K562 (cell line): ENCODE data around the gene EIF1AY. TPM values are rescaled to one million over a fixed set of nuclear protein-coding genes. Genes with fewer than 3 reads are reported as not detected.

Experiments used
- ATAC-seq: fragments of 200-7000 bp; cut with Tn5 transposase; 3 replicates; pipeline ENCODE4 v1.9.1; 2020; ENCODE audit warnings: moderate library complexity
- BruUV-seq: library from RNA; stranded (reverse); fragments of 400-500 nt; replicated peaks from 2 replicates; lab custom pipeline; 2021; lab: Mats Ljungman, UMichigan
- CTCF ChIA-PET: fragments of 300-600 bp; formaldehyde crosslinking; extraction: SDS; loops from one replicate; lab custom pipeline; 2021; ENCODE audit warnings: low intra/inter-chr PET ratio; lab: Yijun Ruan, JAX
- POLR2A ChIA-PET: fragments of 300-600, 350-650 bp; sonication (Branson Sonifier 250); formaldehyde crosslinking; extraction: SDS; loops from one replicate; lab custom pipeline; 2021; ENCODE audit warnings: antibody characterized with exemption, inconsistent platforms; lab: Yijun Ruan, JAX
- DNase-seq, 4 experiments: peaks; one replicate each; pipeline versions ENCODE4 v3.0.0 to v3.0.0-alpha.2; 2011 to 2018; ENCODE audit warnings: low spot score in 3 of 4, mixed read lengths in 3 of 4; ENCODE audit errors: extremely low read depth in 1 of 4
- FAIRE-seq: peaks from 2 replicates; lab custom pipeline; 2011; peaks lifted over from hg19 to GRCh38; lab: Jason Lieb, UNC
- H2AFZ ChIP-seq: 2 replicates; pipeline ENCODE4 v1.6.0; 2011; ENCODE audit warnings: low read depth, low read length, control low read depth, inconsistent platforms
- H3K27ac ChIP-seq: fragments of 200-600 bp; 3 replicates; pipeline ENCODE4 v1.8.0; 2011; ENCODE audit warnings: low read depth, mild to moderate bottlenecking, control low read depth, inconsistent platforms, low read length, moderate library complexity, mixed read lengths; ENCODE audit errors: extremely low read depth
- H3K27me3 ChIP-seq, 2 experiments: fragments of 300-600 bp in 1 of 2; 2 replicates in 1 of 2; 3 replicates in 1 of 2; pipeline versions ENCODE4 v1.6.0 to v1.8.0; 2011; ENCODE audit warnings: inconsistent platforms in 2 of 2, low read length in 2 of 2, mild to moderate bottlenecking in 1 of 2, mixed read lengths in 1 of 2, moderate library complexity in 1 of 2; ENCODE audit not compliant: control insufficient read depth in 2 of 2, insufficient read depth in 2 of 2
- H3K36me3 ChIP-seq: fragments of 300-600 bp; 3 replicates; pipeline ENCODE4 v1.8.0; 2011; ENCODE audit warnings: mild to moderate bottlenecking, low read length, inconsistent platforms; ENCODE audit not compliant: control insufficient read depth, insufficient read depth
- H3K4me1 ChIP-seq, 2 experiments: fragments of 200-600 bp in 1 of 2; replicated peaks in 1 of 2; 2 replicates in 1 of 2; 3 replicates in 1 of 2; pipeline versions ENCODE4 v1.5.1 to v1.8.0; 2011; ENCODE audit warnings: inconsistent platforms in 2 of 2, low read length in 2 of 2, mild to moderate bottlenecking in 1 of 2, mixed read lengths in 1 of 2, moderate library complexity in 1 of 2; ENCODE audit not compliant: control insufficient read depth in 2 of 2, insufficient read depth in 2 of 2
- H3K4me2 ChIP-seq: 2 replicates; pipeline ENCODE4 v1.6.1; 2011; ENCODE audit warnings: low read length, control low read depth, inconsistent platforms, mixed read lengths; ENCODE audit not compliant: insufficient read depth
- H3K4me3 ChIP-seq: fragments of 200-600 bp; sonication (generic), shearing (Covaris generic); 2 replicates; pipeline ENCODE4 v1.5.1; 2016; ENCODE audit warnings: control low read depth, inconsistent platforms
- H3K79me2 ChIP-seq: fragments of 200-600 bp; 3 replicates; pipeline ENCODE4 v1.8.0; 2011; ENCODE audit warnings: low read length, inconsistent platforms; ENCODE audit not compliant: control insufficient read depth, insufficient read depth
- H3K9ac ChIP-seq, 2 experiments: 2 replicates each; pipeline versions ENCODE4 v1.6.0 to v1.6.1; 2011; ENCODE audit warnings: low read depth in 2 of 2, low read length in 2 of 2, control low read depth in 1 of 2, inconsistent platforms in 1 of 2, mild to moderate bottlenecking in 1 of 2, mixed read lengths in 1 of 2; ENCODE audit not compliant: insufficient read depth in 1 of 2
- H3K9me1 ChIP-seq: one replicate; pipeline ENCODE4 v1.6.0; 2011; ENCODE audit warnings: inconsistent platforms, mild to moderate bottlenecking, low read length, moderate library complexity; ENCODE audit not compliant: control insufficient read depth, insufficient read depth
- H3K9me3 ChIP-seq: replicated peaks from 2 replicates; pipeline ENCODE4 v1.5.1; 2011; ENCODE audit warnings: low read depth, low read length, inconsistent platforms; ENCODE audit not compliant: control insufficient read depth, insufficient read depth
- H4K20me1 ChIP-seq: replicated peaks from 2 replicates; pipeline ENCODE4 v1.6.1; 2011; ENCODE audit warnings: low read length, inconsistent platforms, mixed read lengths; ENCODE audit not compliant: control insufficient read depth, insufficient read depth
- BCL6 ChIP-seq: fragments of 250-450 bp; sonication (Bioruptor Pico); IDR thresholded peaks from 2 replicates; pipeline ENCODE4 v1.4.0; 2020
- E2F8 ChIP-seq: fragments of 450-650 bp; IDR thresholded peaks from 2 replicates; pipeline ENCODE4 v1.7.1; 2018; ENCODE audit warnings: mild to moderate bottlenecking, low read depth; ENCODE audit not compliant: partially characterized antibody
- ESRRB ChIP-seq: fragments of 250-450 bp; sonication (Bioruptor Pico); IDR thresholded peaks from 2 replicates; pipeline ENCODE4 v1.5.0; 2020; ENCODE audit warnings: mild to moderate bottlenecking, moderate library complexity, borderline replicate concordance
- MAFK ChIP-seq: IDR thresholded peaks from 2 replicates; pipeline ENCODE4 v1.6.1; 2011; ENCODE audit warnings: low read length, improper control_type of control experiment
- MYC ChIP-seq, 2 experiments: fragments of 250-450 bp in 1 of 2; sonication (Bioruptor Pico) in 1 of 2; IDR thresholded peaks; 2 replicates each; pipeline versions ENCODE4 v1.5.1 to v1.6.1; 2012 to 2021; ENCODE audit warnings: low read depth in 2 of 2, borderline replicate concordance in 1 of 2, improper control_type of control experiment in 1 of 2, low read length in 1 of 2, mild to moderate bottlenecking in 1 of 2, moderate library complexity in 1 of 2
- NFXL1 ChIP-seq: fragments of 450-650 bp; formaldehyde crosslinking; IDR thresholded peaks from 2 replicates; pipeline ENCODE4 v1.4.0; 2021; ENCODE audit warnings: mild to moderate bottlenecking
- POLR3G ChIP-seq: IDR thresholded peaks from 2 replicates; pipeline ENCODE4 v1.6.1; 2011; ENCODE audit not compliant: insufficient read length, insufficient replicate concordance; ENCODE audit errors: extremely low read depth
- PREB ChIP-seq: sonication (generic); formaldehyde crosslinking; IDR thresholded peaks from 2 replicates; pipeline ENCODE4 v1.8.1; 2023; ENCODE audit warnings: mild to moderate bottlenecking, missing genetic modification reagents
- ZNF644 ChIP-seq: fragments of 200-800 bp; sonication (Bioruptor generic); IDR thresholded peaks from 2 replicates; pipeline ENCODE4 v1.6.1; 2016; ENCODE audit warnings: low read depth, missing genetic modification characterization, missing compliant biosample characterization
- WGBS: fragments of 100-300 bp; shearing (Covaris generic); methylation state at CpG from one replicate; pipeline ENCODE4 v1.1.6; 2016; ENCODE audit warnings: low coverage, mixed read lengths; ENCODE audit not compliant: insufficient coverage; ENCODE audit errors: missing lambda C conversion rate; 5-methylcytosine and 5-hydroxymethylcytosine counted together
- in situ Hi-C: fragments of 300-500 bp; cut with MboI; formaldehyde crosslinking; loops from 4 replicates; pipeline ENCODE4 v1.15.0; 2018; ENCODE audit warnings: inconsistent platforms, mixed read lengths
- intact Hi-C: fragments of 100-400 bp; cut with micrococcal nuclease; formaldehyde crosslinking; loops from 2 replicates; pipeline ENCODE4 v1.14.2; 2022
- polyA plus RNA-seq, 8 experiments: library from polyadenylated mRNA; depleted of rRNA in 4 of 8; stranded (reverse) in 5 of 8; unstranded in 3 of 8; fragments of >200 nt; fragmentation: Nextera tagmentation in 2 of 8; fragmentation: Illumina TruSeq in 1 of 8; extraction: Ambion mirVana in 2 of 8; extraction: Trizol in 1 of 8; gene quantifications; 2 replicates each; pipeline versions ENCODE4 v1.2.1 to v1.2.3, GENCODE V29; 2011 to 2014; ENCODE audit warnings: inconsistent platforms in 1 of 8, missing spikeins in 1 of 8
- total RNA-seq, 7 experiments: library from RNA; depleted of rRNA in 6 of 7; stranded (reverse); fragments of >200 nt in 6 of 7; fragmentation: Illumina TruSeq in 2 of 7; extraction: Trizol in 2 of 7; gene quantifications; 2 replicates each; pipeline versions ENCODE4 v1.2.1 to v1.2.3, GENCODE V29; 2011 to 2021; ENCODE audit warnings: low replicate concordance in 1 of 7
- TF ChIP-seq, protein P1 (sequence below): fragments of 450-650 bp; formaldehyde crosslinking; IDR thresholded peaks from 2 replicates; pipeline ENCODE4 v1.4.0; 2022; ENCODE audit warnings: missing genetic modification characterization
- TF ChIP-seq, protein P2 (sequence below): fragments of 250-450 bp; sonication (Bioruptor Pico); IDR thresholded peaks from 2 replicates; pipeline ENCODE4 v1.4.0; 2020
- TF ChIP-seq, protein P3 (sequence below): conservative IDR thresholded peaks from 2 replicates; pipeline ENCODE4 v1.6.1; 2011; ENCODE audit warnings: low read depth, mild to moderate bottlenecking, low read length; ENCODE audit not compliant: control insufficient read depth

The EIF1AY gene
- total and polyA plus RNA-seq, 9 of the 15 experiments (the other 6 are each of a cell fraction or from before 2014, with no cell fraction given) = not detected

DNA sequence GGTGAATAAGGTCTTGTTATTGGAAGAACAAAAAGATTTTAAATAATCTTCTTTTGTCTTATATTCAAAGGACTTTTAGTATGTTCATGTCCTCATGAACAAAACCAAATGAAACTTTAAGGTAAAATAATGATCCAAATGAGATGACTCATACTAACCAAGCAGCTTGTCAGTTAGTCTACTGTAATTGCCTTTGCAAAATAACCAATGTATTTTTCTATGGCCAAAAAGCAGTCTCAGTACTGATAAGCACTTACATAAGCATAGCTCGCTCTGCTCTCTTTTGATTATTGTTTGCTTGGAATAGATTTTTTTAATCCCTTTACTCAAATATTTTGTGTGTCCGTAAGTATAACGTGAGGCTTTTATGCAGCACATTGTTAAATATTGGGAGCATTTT is 4.3 kb upstream of the EIF1AY start:
- H3K9me1 ChIP-seq = no peaks in the 10 kb centered on the region
- DNase-seq (no peak), ATAC-seq (no peak), FAIRE-seq (no peak)
- no TSS peak for BruUV-seq
- intact Hi-C loops = no loop called here
- H3K4me3 ChIP-seq = no peak overlapping the region
- POLR2A ChIA-PET = no interaction called here
- no peak overlapping the region for H3K4me2 ChIP-seq
- CTCF ChIA-PET = no interaction called here
- no peaks in the 10 kb centered on the region for H3K9me3 ChIP-seq
- no peaks in the 10 kb centered on the region for H3K79me2 ChIP-seq
- H2AFZ ChIP-seq = no peak overlapping the region
- H3K36me3 ChIP-seq = no peaks in the 10 kb centered on the region
- in situ Hi-C loops = no loop called here
- H4K20me1 ChIP-seq = no peaks in the 10 kb centered on the region
- H3K4me1 ChIP-seq = no peaks in the 10 kb centered on the region
- no peak overlapping the region for H3K27ac ChIP-seq
- no peak overlapping the region for H3K9ac ChIP-seq
- H3K27me3 ChIP-seq = no peaks in the 10 kb centered on the region
- WGBS = no CpG with 5 or more reads among the region's 3 CpGs
- TF ChIP-seq MYC (IDR thresholded peaks at IDR 0.05; ENCODE audit: low read depth, low read length) (no peak), MYC (CRISPR knock-in tag; IDR thresholded peaks at IDR 0.05; ENCODE audit: borderline replicate concordance, low read depth) (no peak), E2F8 (no peak), POLR3G (no peak), BCL6 (CRISPR knock-in tag) (no peak), NFXL1 (no peak), PREB (CRISPR knock-in tag) (no peak), ZNF644 (tag) (no peak), MAFK (no peak), ESRRB (CRISPR knock-in tag) (no peak)
- TF ChIP-seq, protein P1, sequence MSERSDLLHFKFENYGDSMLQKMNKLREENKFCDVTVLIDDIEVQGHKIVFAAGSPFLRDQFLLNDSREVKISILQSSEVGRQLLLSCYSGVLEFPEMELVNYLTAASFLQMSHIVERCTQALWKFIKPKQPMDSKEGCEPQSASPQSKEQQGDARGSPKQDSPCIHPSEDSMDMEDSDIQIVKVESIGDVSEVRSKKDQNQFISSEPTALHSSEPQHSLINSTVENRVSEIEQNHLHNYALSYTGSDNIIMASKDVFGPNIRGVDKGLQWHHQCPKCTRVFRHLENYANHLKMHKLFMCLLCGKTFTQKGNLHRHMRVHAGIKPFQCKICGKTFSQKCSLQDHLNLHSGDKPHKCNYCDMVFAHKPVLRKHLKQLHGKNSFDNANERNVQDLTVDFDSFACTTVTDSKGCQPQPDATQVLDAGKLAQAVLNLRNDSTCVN (CRISPR knock-in tag) = no peak
- TF ChIP-seq, protein P2, sequence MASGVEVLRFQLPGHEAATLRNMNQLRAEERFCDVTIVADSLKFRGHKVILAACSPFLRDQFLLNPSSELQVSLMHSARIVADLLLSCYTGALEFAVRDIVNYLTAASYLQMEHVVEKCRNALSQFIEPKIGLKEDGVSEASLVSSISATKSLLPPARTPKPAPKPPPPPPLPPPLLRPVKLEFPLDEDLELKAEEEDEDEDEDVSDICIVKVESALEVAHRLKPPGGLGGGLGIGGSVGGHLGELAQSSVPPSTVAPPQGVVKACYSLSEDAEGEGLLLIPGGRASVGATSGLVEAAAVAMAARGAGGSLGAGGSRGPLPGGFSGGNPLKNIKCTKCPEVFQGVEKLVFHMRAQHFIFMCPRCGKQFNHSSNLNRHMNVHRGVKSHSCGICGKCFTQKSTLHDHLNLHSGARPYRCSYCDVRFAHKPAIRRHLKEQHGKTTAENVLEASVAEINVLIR (CRISPR knock-in tag) = no peak
- TF ChIP-seq, protein P3, sequence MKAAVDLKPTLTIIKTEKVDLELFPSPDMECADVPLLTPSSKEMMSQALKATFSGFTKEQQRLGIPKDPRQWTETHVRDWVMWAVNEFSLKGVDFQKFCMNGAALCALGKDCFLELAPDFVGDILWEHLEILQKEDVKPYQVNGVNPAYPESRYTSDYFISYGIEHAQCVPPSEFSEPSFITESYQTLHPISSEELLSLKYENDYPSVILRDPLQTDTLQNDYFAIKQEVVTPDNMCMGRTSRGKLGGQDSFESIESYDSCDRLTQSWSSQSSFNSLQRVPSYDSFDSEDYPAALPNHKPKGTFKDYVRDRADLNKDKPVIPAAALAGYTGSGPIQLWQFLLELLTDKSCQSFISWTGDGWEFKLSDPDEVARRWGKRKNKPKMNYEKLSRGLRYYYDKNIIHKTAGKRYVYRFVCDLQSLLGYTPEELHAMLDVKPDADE = no peak
